Upper lobe of right lung (tissue), 1 donor: ENCODE results near the gene LSM2. TPM values are rescaled to one million over a fixed set of nuclear protein-coding genes. Genes with fewer than 3 reads are reported as not detected.
A peak's percentile ranks its signal among the peaks of the same experiment; 100 is the strongest.
"Not testable (repeated sequence)": the region's sequence is repeated elsewhere in the genome, so short reads cannot be mapped to it uniquely, and the experiment has no call there.

Experiments used
- ATAC-seq: fragments of 200-7000 bp; cut with Tn5 transposase; one replicate; pipeline ENCODE4 v1.9.1; 2020; ENCODE audit warnings: mild to moderate bottlenecking, moderate library complexity
- DNase-seq: peaks from one replicate; pipeline ENCODE4 v3.0.0-alpha.2; 2020
- H3K27ac ChIP-seq: fragments of 200-600 bp; one replicate; pipeline ENCODE4 v1.8.0; 2022
- H3K27me3 ChIP-seq: fragments of 200-600 bp; one replicate; pipeline ENCODE4 v1.8.0; 2022; ENCODE audit warnings: mild to moderate bottlenecking
- H3K36me3 ChIP-seq: fragments of 200-600 bp; one replicate; pipeline ENCODE4 v1.8.0; 2022
- H3K4me1 ChIP-seq: fragments of 200-600 bp; one replicate; pipeline ENCODE4 v1.8.0; 2022
- H3K4me3 ChIP-seq: fragments of 200-600 bp; one replicate; pipeline ENCODE4 v1.8.0; 2022; ENCODE audit warnings: mild to moderate bottlenecking
- H3K9me3 ChIP-seq: fragments of 200-600 bp; one replicate; pipeline ENCODE4 v1.8.0; 2022
- intact Hi-C: fragments of 100-400 bp; cut with DNase I; formaldehyde crosslinking; loops from one replicate; pipeline ENCODE4 v1.11.0; 2022
- total RNA-seq: library from RNA; stranded (reverse); fragmentation: NEBNext Ultra II Directional; extraction: Animal tissue kit (Norgen Biotek cat#: 25700); gene quantifications from one replicate; pipeline ENCODE4 v1.2.1, GENCODE V29; 2021
- TF ChIP-seq, protein P1 (sequence below): fragments of 200-600 bp; IDR thresholded peaks from one replicate; pipeline ENCODE4 v1.8.0; 2022; ENCODE audit warnings: antibody characterized with exemption
- donor health status: DM: no; HTN: yes; CAD: no; lungs with severe emphysema.

The LSM2 gene
- total RNA-seq, 1 donor from 2014 or later = 30.8 TPM

DNA sequence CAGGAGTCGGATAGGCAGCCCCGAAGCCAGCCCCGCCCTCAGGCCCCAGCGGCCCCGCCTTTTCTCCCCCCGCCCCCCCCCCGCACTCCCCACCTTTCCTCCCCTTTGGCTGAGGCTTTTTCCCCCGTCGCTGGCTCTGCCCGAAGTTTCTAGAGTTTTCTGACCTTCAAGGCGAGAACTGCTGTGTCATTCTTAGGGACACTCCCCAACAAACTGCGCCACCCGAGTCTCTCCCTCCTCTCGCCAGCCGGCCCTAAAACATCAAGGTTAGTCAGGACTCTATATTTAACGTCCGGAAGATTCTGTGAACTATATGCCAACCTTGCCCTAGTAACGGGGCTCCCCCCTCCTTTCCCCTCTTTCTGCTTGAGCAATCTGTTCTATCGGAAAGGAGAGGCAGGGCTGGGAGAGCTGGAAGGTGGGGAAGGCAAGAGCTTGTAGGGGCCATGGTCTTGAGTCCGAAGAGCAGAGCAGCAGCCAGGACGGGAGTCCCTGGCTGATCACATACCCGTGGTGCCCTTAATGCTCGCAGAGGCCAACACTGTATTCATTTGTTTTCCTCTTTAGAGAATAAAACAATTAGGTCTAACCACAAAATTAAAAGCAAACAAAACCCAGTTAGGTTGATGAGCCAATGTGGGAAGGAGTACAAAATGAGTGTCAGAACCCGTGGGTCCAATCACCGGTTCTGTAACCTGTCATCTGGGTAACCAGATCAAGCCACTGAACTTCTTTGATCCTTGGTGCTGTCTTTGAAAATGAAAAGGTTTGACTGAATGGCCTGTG is 15.5 kb upstream of the LSM2 start:
- Histone ChIP-seq H3K4me3 (peak overlapping the region; percentile 59), H3K36me3 (no peaks in the 10 kb centered on the region), H3K4me1 (peaks cover 73% of the 10 kb centered on the region), H3K9me3 (no peaks in the 10 kb centered on the region), H3K27me3 (no peaks in the 10 kb centered on the region), H3K27ac (peak overlapping the region; percentile 99)
- DNase-seq = peak; percentile 85
- ATAC-seq = peak; percentile 80
- TF ChIP-seq, protein P1, sequence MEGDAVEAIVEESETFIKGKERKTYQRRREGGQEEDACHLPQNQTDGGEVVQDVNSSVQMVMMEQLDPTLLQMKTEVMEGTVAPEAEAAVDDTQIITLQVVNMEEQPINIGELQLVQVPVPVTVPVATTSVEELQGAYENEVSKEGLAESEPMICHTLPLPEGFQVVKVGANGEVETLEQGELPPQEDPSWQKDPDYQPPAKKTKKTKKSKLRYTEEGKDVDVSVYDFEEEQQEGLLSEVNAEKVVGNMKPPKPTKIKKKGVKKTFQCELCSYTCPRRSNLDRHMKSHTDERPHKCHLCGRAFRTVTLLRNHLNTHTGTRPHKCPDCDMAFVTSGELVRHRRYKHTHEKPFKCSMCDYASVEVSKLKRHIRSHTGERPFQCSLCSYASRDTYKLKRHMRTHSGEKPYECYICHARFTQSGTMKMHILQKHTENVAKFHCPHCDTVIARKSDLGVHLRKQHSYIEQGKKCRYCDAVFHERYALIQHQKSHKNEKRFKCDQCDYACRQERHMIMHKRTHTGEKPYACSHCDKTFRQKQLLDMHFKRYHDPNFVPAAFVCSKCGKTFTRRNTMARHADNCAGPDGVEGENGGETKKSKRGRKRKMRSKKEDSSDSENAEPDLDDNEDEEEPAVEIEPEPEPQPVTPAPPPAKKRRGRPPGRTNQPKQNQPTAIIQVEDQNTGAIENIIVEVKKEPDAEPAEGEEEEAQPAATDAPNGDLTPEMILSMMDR = no peak
- intact Hi-C loops = no loop called here

DNA sequence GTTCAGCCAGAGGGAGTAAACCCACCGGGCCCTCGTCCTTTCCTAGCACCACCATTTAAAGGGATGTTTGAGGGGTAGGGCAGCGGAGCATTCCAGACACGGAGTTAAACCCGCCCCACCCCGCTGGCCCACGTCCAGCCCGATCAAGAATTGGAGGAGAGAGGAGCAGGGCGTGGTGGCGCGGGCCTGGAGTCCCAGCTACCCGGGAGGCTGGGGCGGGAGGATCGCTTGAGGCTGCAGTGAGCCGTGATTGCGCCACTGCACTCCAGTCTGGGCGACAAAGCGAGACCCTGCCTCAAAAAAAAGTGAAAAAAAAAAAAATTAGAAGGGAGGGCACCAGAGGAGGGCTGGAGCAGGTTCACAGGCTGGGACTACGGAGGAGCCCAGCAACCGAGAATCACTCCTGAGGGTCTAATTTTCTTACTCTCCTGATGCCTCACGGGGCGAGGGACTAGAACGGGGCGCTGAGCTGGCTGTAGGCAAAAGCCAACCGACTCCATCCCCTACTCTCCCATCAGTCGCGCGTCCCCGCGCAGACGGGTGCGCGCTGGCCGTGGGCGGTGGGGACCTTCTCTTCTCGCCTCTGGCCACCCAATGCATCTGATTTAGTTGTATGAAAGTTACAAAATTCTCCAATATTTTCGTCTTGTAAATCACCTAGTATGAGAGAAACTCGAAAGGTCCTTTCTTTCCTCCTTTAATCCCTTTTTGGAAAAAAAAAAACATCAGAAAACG is 14.7 kb upstream of the LSM2 start:
- ATAC-seq (peak; percentile 70), DNase-seq (peak; percentile 88)
- no peaks in the 10 kb centered on the region for H3K9me3 ChIP-seq
- peak overlapping the region; percentile 59 for H3K4me3 ChIP-seq
- peak overlapping the region; percentile 99 for H3K27ac ChIP-seq
- no peaks in the 10 kb centered on the region for H3K27me3 ChIP-seq
- TF ChIP-seq, protein P1 = no peak
- intact Hi-C loops = no loop called here
- H3K4me1 ChIP-seq = peaks cover 72% of the 10 kb centered on the region
- no peaks in the 10 kb centered on the region for H3K36me3 ChIP-seq

DNA sequence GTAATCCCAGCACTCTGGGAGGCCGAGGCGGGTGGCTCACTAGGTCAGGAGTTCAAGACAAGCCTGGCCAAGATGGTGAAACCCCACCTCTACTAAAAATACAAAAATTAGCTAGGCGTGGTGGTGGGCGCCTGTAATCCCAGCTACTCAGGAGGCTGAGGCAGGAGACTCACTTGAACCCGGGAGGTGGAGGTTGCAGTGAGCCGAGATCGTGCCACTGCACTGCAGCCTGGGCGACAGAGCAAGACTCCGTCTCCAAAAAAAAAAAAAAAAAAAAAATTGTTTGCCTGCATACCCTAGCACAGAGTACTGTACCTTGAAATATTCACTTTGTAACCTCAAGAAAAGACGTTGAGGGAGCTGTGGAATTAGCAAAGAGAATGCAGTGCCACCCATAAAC is 13.6 kb upstream of the LSM2 start:
- H3K4me1 ChIP-seq = peaks cover 61% of the 10 kb centered on the region
- H3K4me3 ChIP-seq, ATAC-seq, H3K27me3 ChIP-seq, intact Hi-C loops, H3K9me3 ChIP-seq, DNase-seq, H3K36me3 ChIP-seq: not testable (repeated sequence)
- H3K27ac ChIP-seq = peak overlapping the region; percentile 99

- Histone ChIP-seq H3K36me3 (no peaks in the 10 kb centered on the region), H3K9me3 (no peaks in the 10 kb centered on the region), H3K27me3 (no peaks in the 10 kb centered on the region), H3K4me1 (peaks cover 56% of the 10 kb centered on the region), H3K4me3 (peak overlapping the region; percentile 68), H3K27ac (no peak overlapping the region)
- TF ChIP-seq, protein P1 = no peak
- intact Hi-C loops = no loop called here
- DNase-seq = no peak
- no peak for ATAC-seq
These were observed 13.1 kb upstream of the LSM2 start for GRCh38 chr6:31819871-31820299.

DNA sequence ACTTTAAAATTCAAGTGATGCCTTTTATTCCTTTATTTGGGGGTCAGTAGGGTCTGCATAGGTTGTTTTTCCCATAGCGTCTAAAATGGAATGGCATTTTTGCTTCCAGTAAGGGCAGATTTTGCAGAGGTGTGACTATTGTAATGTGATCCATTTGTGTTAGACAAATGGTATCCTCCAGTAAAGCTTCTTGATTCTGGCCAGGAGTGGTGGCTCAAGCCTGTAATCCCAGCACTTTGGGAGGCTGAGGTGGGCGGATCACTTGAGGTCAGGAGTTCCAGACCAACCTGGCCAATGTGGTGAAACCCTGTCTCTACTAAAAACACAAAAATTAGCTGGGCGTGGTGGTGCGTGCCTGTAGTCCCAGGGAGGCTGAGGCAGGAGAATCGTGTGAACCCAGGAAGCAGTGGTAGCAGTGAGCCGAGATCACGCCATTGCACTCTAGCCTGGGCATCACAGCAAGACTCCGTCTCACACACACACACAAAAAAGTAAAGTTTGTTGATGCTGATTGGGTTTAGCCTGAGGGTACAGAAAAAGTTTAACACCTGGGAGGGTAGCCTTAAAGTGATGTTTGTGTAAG is 11.3 kb upstream of the LSM2 start:
- ATAC-seq, DNase-seq, H3K27me3 ChIP-seq, H3K36me3 ChIP-seq, intact Hi-C loops, H3K9me3 ChIP-seq: not testable (repeated sequence)
- Histone ChIP-seq H3K27ac (peak overlapping the region; percentile 63), H3K4me3 (peak overlapping the region; percentile 68), H3K4me1 (peaks cover 52% of the 10 kb centered on the region)

DNA sequence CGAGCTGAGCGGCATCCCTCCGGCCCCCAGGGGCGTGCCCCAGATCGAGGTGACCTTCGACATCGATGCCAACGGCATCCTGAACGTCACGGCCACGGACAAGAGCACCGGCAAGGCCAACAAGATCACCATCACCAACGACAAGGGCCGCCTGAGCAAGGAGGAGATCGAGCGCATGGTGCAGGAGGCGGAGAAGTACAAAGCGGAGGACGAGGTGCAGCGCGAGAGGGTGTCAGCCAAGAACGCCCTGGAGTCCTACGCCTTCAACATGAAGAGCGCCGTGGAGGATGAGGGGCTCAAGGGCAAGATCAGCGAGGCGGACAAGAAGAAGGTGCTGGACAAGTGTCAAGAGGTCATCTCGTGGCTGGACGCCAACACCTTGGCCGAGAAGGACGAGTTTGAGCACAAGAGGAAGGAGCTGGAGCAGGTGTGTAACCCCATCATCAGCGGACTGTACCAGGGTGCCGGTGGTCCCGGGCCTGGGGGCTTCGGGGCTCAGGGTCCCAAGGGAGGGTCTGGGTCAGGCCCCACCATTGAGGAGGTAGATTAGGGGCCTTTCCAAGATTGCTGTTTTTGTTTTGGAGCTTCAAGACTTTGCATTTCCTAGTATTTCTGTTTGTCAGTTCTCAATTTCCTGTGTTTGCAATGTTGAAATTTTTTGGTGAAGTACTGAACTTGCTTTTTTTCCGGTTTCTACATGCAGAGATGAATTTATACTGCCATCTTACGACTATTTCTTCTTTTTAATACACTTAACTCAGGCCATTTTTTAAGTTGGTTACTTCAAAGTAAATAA is 10.6 kb upstream of the LSM2 start:
- H3K36me3 ChIP-seq, H3K27me3 ChIP-seq, H3K9me3 ChIP-seq, intact Hi-C loops, DNase-seq, ATAC-seq: not testable (repeated sequence)
- peak overlapping the region; percentile 63 for H3K27ac ChIP-seq
- peaks cover 47% of the 10 kb centered on the region for H3K4me1 ChIP-seq
- peak overlapping the region; percentile 68 for H3K4me3 ChIP-seq
